Type B pancreatic cell (in vitro differentiated cells): ENCODE measurements around the gene ADAMTS9. TPM values are rescaled to one million over a fixed set of nuclear protein-coding genes. Genes with fewer than 3 reads are reported as not detected.

Experiments
- DNase-seq: peaks from one replicate; pipeline ENCODE4 v3.0.0; 2021; ENCODE audit warnings: mixed read lengths; ENCODE audit not compliant: unreplicated experiment; ENCODE audit errors: extremely low spot score
- H3K27ac Mint-ChIP-seq: 2 replicates; pipeline ENCODE4 v1.8.0; 2021; ENCODE audit warnings: mild to moderate bottlenecking, mixed read lengths
- H3K27me3 Mint-ChIP-seq: 2 replicates; pipeline ENCODE4 v1.8.0; 2021; ENCODE audit warnings: mixed read lengths
- H3K36me3 Mint-ChIP-seq: 2 replicates; pipeline ENCODE4 v1.8.0; 2021; ENCODE audit warnings: mixed read lengths
- H3K4me1 Mint-ChIP-seq: one replicate; pipeline ENCODE4 v1.8.0; 2021; ENCODE audit warnings: mixed read lengths; ENCODE audit not compliant: unreplicated experiment
- H3K4me3 Mint-ChIP-seq: 2 replicates; pipeline ENCODE4 v1.8.0; 2021; ENCODE audit warnings: mild to moderate bottlenecking, mixed read lengths
- H3K9me3 Mint-ChIP-seq: 2 replicates; pipeline ENCODE4 v1.8.0; 2021; ENCODE audit warnings: mixed read lengths
- total RNA-seq: library from RNA; stranded (reverse); gene quantifications from 2 replicates; pipeline ENCODE4 v1.2.1, GENCODE V29; 2021; ENCODE audit warnings: low replicate concordance
- TF ChIP-seq, protein P1 (sequence below): fragments of 200-600 bp; sonication (generic); conservative IDR thresholded peaks from 2 replicates; pipeline ENCODE4 v1.5.0; 2021; ENCODE audit warnings: antibody characterized with exemption, mild to moderate bottlenecking

Gene ADAMTS9
- total RNA-seq, 1 donor from 2014 or later: 34.9 TPM

GRCh38 chr3:64715211-64715982 is 27.6 kb upstream of the ADAMTS9 start:
- H3K27ac Mint-ChIP-seq: no peak overlapping the region

DNA sequence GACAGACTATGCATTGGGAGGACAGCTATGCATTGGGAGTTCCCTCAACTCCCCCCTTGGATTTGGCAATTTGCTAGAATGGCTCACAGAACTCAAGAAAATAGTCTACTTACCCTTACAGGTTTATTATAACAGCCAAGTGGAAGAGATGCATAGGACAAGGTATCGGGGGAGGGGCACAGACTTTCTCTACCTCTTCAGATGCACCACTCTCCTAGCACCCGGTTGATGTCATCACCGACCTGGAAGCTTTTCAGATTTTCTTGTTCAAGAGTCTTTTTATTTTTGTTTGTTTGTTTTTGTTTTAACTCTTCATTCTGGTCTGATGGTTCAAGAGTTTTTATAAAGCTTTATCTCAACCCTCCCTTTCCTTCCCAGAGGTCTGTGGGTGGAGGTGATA is 20.7 kb upstream of the ADAMTS9 start:
- Mint-ChIP-seq H3K27me3 (no peaks in the 10 kb centered on the region), H3K4me3 (no peak overlapping the region), H3K4me1 (peaks cover 5% of the 10 kb centered on the region), H3K27ac (no peak overlapping the region), H3K9me3 (peaks cover 8% of the 10 kb centered on the region), H3K36me3 (no peaks in the 10 kb centered on the region)
- DNase-seq: no peak
- TF ChIP-seq, protein P1, sequence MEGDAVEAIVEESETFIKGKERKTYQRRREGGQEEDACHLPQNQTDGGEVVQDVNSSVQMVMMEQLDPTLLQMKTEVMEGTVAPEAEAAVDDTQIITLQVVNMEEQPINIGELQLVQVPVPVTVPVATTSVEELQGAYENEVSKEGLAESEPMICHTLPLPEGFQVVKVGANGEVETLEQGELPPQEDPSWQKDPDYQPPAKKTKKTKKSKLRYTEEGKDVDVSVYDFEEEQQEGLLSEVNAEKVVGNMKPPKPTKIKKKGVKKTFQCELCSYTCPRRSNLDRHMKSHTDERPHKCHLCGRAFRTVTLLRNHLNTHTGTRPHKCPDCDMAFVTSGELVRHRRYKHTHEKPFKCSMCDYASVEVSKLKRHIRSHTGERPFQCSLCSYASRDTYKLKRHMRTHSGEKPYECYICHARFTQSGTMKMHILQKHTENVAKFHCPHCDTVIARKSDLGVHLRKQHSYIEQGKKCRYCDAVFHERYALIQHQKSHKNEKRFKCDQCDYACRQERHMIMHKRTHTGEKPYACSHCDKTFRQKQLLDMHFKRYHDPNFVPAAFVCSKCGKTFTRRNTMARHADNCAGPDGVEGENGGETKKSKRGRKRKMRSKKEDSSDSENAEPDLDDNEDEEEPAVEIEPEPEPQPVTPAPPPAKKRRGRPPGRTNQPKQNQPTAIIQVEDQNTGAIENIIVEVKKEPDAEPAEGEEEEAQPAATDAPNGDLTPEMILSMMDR: no peak

More at GRCh38 chr3:64715211-64715982, 27.6 kb upstream of the ADAMTS9 start:
- Mint-ChIP-seq H3K4me1 (peaks cover 9% of the 10 kb centered on the region), H3K4me3 (no peak overlapping the region), H3K27me3 (peaks cover 5% of the 10 kb centered on the region), H3K36me3 (no peaks in the 10 kb centered on the region), H3K9me3 (peaks cover 9% of the 10 kb centered on the region)
- TF ChIP-seq, protein P1: no peak
- no peak for DNase-seq

- Mint-ChIP-seq H3K4me3 (no peak overlapping the region), H3K36me3 (no peaks in the 10 kb centered on the region), H3K9me3 (no peaks in the 10 kb centered on the region), H3K4me1 (no peaks in the 10 kb centered on the region), H3K27ac (no peak overlapping the region), H3K27me3 (no peaks in the 10 kb centered on the region)
- no peak for DNase-seq
- TF ChIP-seq, protein P1: no peak
These were observed 18.1 kb upstream of the ADAMTS9 start for GRCh38 chr3:64705946-64706345.

DNA sequence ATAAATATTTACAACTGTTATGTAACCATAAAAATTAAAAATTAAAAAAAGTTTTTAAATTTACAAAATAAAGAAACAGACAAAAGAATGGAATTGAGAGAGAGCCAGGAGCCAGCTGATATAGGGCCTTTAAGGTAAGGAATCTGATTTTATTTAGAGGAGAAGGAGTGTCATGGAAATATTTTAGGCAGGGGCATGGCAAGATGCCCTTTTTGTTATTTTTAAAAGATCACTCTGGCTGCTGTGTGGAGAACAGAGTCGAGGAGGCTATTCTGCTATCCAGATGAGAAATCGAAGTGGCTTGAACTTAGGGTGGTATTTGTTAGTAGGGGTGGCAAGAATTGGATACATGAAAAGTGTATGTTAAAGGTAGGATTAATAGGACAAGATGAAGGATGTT is 9.1 kb upstream of the ADAMTS9 start:
- DNase-seq: no peak
- Mint-ChIP-seq H3K27ac (no peak overlapping the region), H3K4me3 (no peak overlapping the region), H3K27me3 (peaks cover 4% of the 10 kb centered on the region), H3K9me3 (peaks cover 10% of the 10 kb centered on the region), H3K4me1 (peaks cover 4% of the 10 kb centered on the region), H3K36me3 (no peaks in the 10 kb centered on the region)
- TF ChIP-seq, protein P1: no peak

DNA sequence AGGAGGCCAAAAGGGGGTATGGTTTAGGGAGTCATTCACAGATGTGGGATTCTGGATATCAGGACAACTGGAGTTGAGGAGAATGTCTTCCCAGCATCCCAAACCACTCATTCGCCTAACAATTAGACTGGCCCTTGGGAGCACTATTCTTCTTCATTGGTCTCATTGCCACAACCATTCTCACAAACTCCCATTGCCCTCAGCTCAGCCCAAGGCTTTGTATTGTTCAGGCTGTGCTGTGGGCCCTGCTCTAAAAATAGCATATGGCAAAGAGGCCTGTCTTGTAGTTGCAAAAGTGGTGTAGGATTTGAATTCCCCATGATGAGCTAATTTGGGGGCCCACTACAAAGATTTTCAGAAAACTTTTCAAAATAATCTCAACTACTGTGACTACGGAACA is 6.3 kb upstream of the ADAMTS9 start:
- Mint-ChIP-seq H3K27me3 (peaks cover 17% of the 10 kb centered on the region), H3K9me3 (peaks cover 7% of the 10 kb centered on the region), H3K4me1 (peaks cover 12% of the 10 kb centered on the region), H3K27ac (no peak overlapping the region), H3K4me3 (no peak overlapping the region), H3K36me3 (no peaks in the 10 kb centered on the region)
- TF ChIP-seq, protein P1: no peak
- DNase-seq: no peak
